ENCODE measurements around the gene AKR1E2.
"Not testable (repeated sequence)": the region's sequence is repeated elsewhere in the genome, so short reads cannot be mapped to it uniquely, and the experiment has no call there.

The AKR1E2 gene

DNA sequence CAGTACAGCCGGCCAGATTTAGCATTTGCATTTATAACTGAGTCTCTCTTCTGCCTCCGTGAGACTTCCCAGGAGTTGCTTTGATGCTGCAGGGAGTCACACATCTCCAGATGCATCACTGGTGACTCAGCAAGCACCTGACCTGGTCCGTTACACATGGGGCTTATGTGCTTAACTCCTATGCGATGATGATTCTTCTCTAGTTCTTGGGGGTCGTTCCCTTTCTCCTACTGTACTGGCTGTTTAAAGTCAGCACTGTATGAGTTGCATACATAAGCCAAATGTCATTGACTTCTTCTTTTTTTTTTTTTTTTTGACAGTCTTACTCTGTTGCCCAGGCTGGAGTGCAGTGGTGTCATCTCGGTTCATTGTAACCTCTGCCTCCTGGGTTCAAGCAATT is 13.0 kb upstream of the AKR1E2 start:
- no peaks in the 10 kb centered on the region for H3K9me3 ChIP-seq (ENCODE audit: insufficient read depth, low read depth, low read length)
- H2AFZ ChIP-seq (ENCODE audit: low read length): no peak overlapping the region
- no peaks in the 10 kb centered on the region for H4K20me1 ChIP-seq (ENCODE audit: insufficient read depth, low read length, poor library complexity, severe bottlenecking)
- H3K4me1 ChIP-seq (ENCODE audit: insufficient read depth, low read length, poor library complexity, severe bottlenecking): no peaks in the 10 kb centered on the region
- no peak overlapping the region for H3K9ac ChIP-seq (ENCODE audit: low read depth, low read length, poor library complexity, severe bottlenecking)
- no peak overlapping the region for H3K4me3 ChIP-seq (ENCODE audit: low read length, poor library complexity, severe bottlenecking)
- no peak for TF ChIP-seq EZH2phosphoT487 (IDR thresholded peaks at IDR 0.05; ENCODE audit: borderline replicate concordance)
- TF ChIP-seq, protein P1, sequence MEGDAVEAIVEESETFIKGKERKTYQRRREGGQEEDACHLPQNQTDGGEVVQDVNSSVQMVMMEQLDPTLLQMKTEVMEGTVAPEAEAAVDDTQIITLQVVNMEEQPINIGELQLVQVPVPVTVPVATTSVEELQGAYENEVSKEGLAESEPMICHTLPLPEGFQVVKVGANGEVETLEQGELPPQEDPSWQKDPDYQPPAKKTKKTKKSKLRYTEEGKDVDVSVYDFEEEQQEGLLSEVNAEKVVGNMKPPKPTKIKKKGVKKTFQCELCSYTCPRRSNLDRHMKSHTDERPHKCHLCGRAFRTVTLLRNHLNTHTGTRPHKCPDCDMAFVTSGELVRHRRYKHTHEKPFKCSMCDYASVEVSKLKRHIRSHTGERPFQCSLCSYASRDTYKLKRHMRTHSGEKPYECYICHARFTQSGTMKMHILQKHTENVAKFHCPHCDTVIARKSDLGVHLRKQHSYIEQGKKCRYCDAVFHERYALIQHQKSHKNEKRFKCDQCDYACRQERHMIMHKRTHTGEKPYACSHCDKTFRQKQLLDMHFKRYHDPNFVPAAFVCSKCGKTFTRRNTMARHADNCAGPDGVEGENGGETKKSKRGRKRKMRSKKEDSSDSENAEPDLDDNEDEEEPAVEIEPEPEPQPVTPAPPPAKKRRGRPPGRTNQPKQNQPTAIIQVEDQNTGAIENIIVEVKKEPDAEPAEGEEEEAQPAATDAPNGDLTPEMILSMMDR (conservative IDR thresholded peaks at IDR 0.05; ENCODE audit: low read length): no peak
- H3K4me2 ChIP-seq (ENCODE audit: low read depth, low read length, poor library complexity, severe bottlenecking): no peak overlapping the region
- no peaks in the 10 kb centered on the region for H3K27me3 ChIP-seq (ENCODE audit: insufficient read depth, low read length, poor library complexity, severe bottlenecking)
- H3F3A ChIP-seq (ENCODE audit: low read depth): no peaks in the 10 kb centered on the region
- no peaks in the 10 kb centered on the region for H3K36me3 ChIP-seq (ENCODE audit: insufficient read depth, low read length)
- H3K9me2 ChIP-seq (replicated peaks; ENCODE audit: low read depth, low read length): no peaks in the 10 kb centered on the region
- no peaks in the 10 kb centered on the region for H3K79me2 ChIP-seq (ENCODE audit: insufficient read depth, low read length)

DNA sequence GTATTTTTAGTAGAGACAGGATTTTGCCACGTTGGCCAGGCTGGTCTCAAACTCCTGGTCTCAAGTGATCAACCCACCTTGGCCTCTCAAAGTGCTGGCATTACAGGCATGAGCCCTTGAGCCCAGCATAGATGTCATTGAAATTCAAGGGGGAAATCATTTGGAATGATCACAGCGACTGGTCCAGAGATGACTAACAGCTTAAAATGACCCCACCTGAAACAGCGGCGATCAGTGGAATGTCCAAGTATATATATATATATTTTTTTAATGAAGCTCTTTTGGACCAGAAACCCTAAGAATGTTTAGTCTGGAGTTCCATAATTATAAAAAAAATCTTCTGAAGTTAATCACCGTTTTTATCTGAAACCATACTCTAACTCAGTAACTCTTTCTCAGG is 12.5 kb upstream of the AKR1E2 start:
- Histone ChIP-seq H4K20me1 (ENCODE audit: insufficient read depth, low read length, poor library complexity, severe bottlenecking) (no peaks in the 10 kb centered on the region), H3K9me3 (ENCODE audit: insufficient read depth, low read depth, low read length) (no peaks in the 10 kb centered on the region), H3K36me3 (ENCODE audit: insufficient read depth, low read length) (no peaks in the 10 kb centered on the region), H3K27me3 (ENCODE audit: insufficient read depth, low read length, poor library complexity, severe bottlenecking) (no peaks in the 10 kb centered on the region), H2AFZ (ENCODE audit: low read length) (no peak overlapping the region), H3K4me3 (ENCODE audit: low read length, poor library complexity, severe bottlenecking) (no peak overlapping the region), H3K4me1 (ENCODE audit: insufficient read depth, low read length, poor library complexity, severe bottlenecking) (no peaks in the 10 kb centered on the region), H3K79me2 (ENCODE audit: insufficient read depth, low read length) (no peaks in the 10 kb centered on the region), H3K4me2 (ENCODE audit: low read depth, low read length, poor library complexity, severe bottlenecking) (no peak overlapping the region), H3K9ac (ENCODE audit: low read depth, low read length, poor library complexity, severe bottlenecking) (no peak overlapping the region), H3K9me2 (replicated peaks; ENCODE audit: low read depth, low read length) (no peaks in the 10 kb centered on the region), H3F3A (ENCODE audit: low read depth) (no peaks in the 10 kb centered on the region)
- TF ChIP-seq, protein P1 (conservative IDR thresholded peaks at IDR 0.05; ENCODE audit: low read length): no peak
- TF ChIP-seq EZH2phosphoT487 (IDR thresholded peaks at IDR 0.05; ENCODE audit: borderline replicate concordance): no peak

GRCh38 chr10:4815646-4816180 is 10.3 kb upstream of the AKR1E2 start:
- not testable (repeated sequence) for H4K20me1 ChIP-seq (ENCODE audit: insufficient read depth, low read length, poor library complexity, severe bottlenecking); H3K9me3 ChIP-seq (ENCODE audit: insufficient read depth, low read depth, low read length); H3K9ac ChIP-seq (ENCODE audit: low read depth, low read length, poor library complexity, severe bottlenecking); H3K9me2 ChIP-seq (replicated peaks; ENCODE audit: low read depth, low read length); H3F3A ChIP-seq (ENCODE audit: low read depth); H3K4me2 ChIP-seq (ENCODE audit: low read depth, low read length, poor library complexity, severe bottlenecking); H2AFZ ChIP-seq (ENCODE audit: low read length); H3K36me3 ChIP-seq (ENCODE audit: insufficient read depth, low read length); H3K79me2 ChIP-seq (ENCODE audit: insufficient read depth, low read length); H3K4me3 ChIP-seq (ENCODE audit: low read length, poor library complexity, severe bottlenecking); H3K27me3 ChIP-seq (ENCODE audit: insufficient read depth, low read length, poor library complexity, severe bottlenecking)
- TF ChIP-seq, protein P1 (conservative IDR thresholded peaks at IDR 0.05; ENCODE audit: low read length): peak; percentile 76
- H3K4me1 ChIP-seq (ENCODE audit: insufficient read depth, low read length, poor library complexity, severe bottlenecking): peaks cover 10% of the 10 kb centered on the region
